NCI-H1092 (cell line): Measurements from ENCODE around the gene ANO3.
"Not testable (repeated sequence)": the region's sequence is repeated elsewhere in the genome, so short reads cannot be mapped to it uniquely, and the experiment has no call there.

Source experiments
- DNase-seq: peaks from one replicate; lab custom pipeline; 2025; lab: John Stamatoyannopoulos, UW

Gene ANO3

GRCh38 chr11:26331911-26332571 is at the start of gene ANO3:
Gene ANO3 (plus strand): TSS chr11:26332130. CDS start chr11:26332276, 146 bp downstream.
- DNase-seq, result peak; percentile 65

GRCh38 chr11:26283852-26284408 is 48.0 kb upstream of the ANO3 start:
- DNase-seq, result no peak

DNA sequence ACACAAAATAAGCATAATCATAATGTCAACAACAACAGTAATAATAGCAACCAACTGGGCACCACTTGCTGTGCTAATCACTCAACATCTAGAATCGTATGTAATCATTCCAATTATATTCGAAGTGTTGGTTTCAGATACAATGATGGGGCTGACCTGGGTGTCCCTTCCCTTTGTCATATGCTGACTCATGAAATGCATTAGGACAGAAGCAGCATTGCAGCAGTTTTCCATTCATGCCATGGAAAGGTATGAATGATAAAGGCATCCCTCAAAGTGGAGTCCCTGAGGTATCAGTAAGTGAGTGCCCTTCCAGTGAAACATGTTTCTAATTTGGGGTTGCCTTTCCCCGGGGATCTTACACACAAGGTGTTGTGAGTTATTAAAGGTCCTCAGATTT is 46.3 kb upstream of the ANO3 start:
- no peak for DNase-seq

- DNase-seq, result no peak
Observed at GRCh38 chr11:26286472-26287066, 45.4 kb upstream of the ANO3 start.

DNA sequence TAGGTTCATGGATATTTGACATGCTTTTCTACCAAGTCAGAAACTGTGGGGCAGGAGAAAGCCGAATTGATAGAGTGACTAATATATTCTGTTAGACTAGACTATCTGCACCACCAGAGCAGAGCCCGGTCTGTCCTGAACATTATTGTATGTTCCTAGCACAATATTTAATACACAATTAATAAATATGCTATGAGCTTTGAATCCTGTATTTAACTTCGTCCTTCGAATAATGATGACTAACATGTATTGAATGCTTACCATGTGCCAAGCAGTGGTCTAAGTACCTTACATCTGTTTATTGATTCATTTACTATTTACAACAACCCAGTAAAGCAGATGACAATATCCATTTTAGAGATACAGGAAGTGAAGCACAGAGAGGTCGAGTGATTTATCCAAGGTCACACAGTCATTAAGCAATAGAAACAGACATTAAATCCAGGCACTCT is 44.8 kb upstream of the ANO3 start:
- no peak for DNase-seq

DNA sequence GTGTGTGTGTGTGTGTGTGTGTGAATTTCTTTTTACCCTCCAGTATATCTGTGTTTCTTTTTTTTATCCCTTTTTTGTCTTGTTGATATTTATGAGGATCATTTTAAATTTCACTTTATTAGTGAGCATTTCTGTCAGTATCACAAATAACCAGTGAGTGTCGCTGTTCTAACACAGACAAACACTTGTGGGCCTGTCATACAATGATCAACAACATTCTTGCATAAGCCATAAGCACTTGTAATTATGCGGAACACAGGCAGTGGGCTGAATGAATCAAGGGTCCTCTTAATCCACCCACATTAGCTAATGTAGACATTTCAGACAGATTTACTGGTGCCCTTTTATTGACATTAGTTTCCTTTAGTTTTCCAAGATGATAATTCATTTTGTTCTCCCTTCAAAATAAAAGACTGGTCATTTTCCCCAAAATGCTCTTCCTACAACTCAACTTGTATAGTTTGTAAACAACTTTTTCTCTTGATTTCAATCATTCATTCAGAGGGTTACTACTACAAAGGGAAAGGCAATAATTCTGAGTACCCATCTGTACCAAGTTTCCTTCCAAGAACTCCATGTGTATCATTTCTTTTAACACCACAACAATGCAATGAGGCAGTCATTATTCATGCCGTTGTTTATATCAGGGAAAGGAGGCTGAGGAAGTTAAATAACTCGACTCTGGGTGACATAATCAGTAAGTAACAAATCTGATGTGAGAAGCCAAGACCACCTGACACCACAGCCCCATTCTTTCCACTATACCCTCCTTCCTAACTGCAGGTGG is 34.5 kb upstream of the ANO3 start:
- DNase-seq, result peak; percentile 4

GRCh38 chr11:26316372-26316771 is 15.6 kb upstream of the ANO3 start:
- not testable (repeated sequence) for DNase-seq

DNA sequence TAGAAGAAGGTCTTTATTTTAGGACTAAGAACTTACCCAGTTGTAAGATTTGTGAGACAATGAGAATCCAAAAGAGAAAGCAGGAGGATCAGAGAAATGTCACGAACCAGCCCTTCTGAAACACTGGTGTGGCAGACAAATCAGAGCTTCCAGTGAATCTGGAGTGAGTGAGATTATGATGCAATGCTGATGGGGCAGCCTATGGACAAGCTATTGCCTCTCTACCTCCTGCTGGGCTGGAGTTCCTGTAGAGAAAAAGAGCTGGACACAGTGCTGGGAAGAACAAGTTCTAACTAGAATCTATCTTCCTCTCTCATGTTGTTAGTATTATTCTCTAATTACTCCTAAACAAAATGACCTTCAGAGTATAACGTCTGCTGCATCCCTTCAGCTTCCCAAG is 12.0 kb upstream of the ANO3 start:
- DNase-seq, result no peak

DNA sequence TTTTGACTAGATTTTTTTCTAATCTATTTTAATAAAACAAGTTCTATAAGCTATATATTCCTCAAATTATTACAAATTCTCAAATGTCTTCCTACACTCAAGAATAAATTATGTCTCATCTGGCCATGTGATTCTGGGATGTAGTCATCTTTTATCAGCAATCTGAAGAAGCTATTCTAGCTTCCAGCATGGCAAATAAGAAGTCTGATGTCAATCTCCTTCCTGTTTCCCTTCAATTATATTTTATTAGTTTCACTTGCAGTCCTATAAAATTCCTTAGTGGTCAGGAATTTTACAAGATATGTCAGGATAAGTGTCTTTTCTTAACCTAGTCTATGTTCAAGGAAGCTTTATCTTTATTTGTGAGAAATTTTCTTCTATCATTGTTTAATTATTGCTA is 10.4 kb upstream of the ANO3 start:
- no peak for DNase-seq

GRCh38 chr11:26322335-26323067 is 9.4 kb upstream of the ANO3 start:
- DNase-seq, result no peak

DNA sequence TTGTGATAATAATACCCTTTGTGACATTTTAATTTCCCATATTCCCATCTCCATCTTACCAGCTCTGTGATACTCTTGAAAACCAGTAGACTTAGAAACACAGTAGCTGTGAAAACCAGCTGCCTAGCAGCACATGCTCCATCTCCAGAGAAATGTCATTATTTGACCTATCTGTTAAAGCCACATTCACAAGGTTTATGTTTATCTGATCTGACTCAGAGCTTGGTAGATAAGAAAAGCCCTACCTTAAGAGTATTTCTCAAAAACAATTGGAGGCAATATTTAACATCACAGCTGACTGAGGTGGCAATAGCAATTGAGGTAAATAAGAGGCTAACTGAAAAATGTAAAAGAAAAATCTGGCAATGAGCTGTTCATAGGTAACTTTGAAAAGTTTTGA is 8.1 kb upstream of the ANO3 start:
- DNase-seq, result no peak

GRCh38 chr11:26324270-26324669 is 7.7 kb upstream of the ANO3 start:
- DNase-seq, result no peak

DNA sequence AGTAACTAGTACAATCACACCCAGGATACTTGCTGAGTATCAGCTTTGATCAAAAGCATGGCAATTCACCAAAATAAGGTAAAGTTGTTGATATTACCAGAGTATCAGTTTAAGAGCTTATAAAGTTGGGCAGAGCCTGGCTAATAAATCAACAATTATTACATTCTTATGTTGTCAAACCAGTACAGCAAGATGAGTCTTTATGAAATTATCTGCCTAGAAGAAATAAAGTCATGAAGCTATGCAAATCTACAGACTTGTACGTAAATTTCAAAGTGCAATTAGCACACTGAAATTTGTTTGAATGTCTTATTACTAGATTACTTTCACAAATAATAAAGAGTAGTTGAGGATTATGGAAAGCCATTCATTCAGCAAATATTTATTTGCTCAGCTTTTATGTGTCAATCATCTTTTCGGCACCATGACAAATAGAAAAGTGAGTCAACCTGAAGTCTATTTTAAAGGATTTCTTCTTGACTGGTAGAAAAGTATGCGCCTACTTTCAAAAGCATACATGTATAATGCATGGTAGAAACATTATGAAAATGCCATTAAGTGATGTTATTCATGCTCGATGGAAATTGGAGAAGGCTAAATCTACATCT is 5.0 kb upstream of the ANO3 start:
- no peak for DNase-seq

DNA sequence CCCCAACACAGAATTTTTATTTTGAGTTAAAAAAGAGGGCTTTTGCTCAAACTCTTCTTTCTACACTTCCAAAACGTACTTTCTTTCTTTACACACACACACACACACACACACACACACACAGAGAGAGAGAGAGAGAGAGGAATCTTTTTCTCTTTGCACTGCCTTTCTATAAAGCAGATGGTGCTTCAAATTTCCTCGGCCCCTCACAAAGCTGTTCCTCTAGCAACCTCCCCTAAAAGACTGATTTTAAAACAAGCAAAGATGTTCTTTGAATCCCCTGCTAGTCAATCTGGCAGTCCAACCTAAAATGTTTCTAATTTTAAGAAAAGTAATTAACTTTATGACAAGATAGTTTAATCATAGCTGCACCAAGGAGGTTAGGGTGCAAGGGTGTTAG is 2.7 kb upstream of the ANO3 start:
- DNase-seq, result no peak

GRCh38 chr11:26330262-26330661 is 1.7 kb upstream of the ANO3 start:
- no peak for DNase-seq

GRCh38 chr11:26332572-26332915 is 614 bp downstream of the ANO3 start:
- DNase-seq, result no peak

DNA sequence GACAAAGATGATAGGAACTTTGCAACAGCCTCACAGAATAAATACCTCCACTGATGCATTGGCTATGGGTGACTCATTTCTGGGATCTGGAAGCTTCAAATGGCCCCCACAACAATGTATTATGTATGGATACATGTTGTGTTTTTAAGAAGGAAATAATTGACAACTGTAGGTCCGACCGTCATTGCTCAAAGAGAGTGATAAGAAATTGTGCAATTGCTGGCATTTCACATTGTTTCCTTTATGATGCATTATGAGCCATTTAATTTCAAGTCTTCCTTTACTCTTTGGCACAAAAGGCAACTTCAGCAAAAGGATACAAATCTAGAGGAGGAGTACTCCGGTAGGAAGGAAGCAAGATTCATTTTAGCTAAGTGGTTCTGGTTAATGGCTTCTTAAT is 2.0 kb downstream of the ANO3 start:
- no peak for DNase-seq

DNA sequence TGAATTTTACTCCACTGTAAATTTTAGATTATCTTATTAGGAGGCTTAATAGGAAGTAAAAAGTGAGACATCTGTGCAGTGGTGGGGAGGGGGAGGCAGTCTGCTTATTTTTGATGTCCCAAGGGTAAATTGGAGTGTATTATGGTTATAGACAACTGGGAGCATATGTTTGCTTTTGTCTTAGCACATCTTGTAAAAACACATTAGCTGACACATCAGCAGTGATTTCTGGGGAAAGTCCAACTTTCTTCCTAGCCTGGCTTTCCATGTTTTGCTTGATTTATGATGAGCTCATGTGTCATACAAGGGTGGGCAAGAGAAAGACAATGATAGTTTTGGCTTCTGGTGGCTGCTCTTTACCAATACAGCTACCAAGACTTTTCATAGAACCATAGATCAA is 4.0 kb downstream of the ANO3 start:
- DNase-seq, result no peak

DNA sequence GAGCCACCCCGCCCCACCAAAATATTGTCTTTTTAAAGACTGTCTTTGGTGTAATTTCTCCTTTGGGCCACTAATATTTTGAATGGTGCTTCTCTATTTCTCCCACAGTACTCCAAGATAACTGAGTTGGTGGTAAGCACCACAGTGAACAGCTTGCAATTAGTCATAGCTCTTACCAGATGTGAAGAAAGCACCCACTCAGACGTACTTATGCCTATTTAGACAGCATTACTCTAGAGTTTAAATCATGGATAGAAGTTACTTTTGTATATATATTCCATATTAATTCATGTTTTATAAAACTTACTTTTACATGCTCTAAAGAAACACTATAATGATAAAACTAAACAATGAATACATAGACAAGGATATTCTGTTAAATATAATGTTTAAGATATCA is 12.7 kb downstream of the ANO3 start:
- DNase-seq, result no peak

GRCh38 chr11:26348776-26349175 is 16.8 kb downstream of the ANO3 start:
- no peak for DNase-seq

DNA sequence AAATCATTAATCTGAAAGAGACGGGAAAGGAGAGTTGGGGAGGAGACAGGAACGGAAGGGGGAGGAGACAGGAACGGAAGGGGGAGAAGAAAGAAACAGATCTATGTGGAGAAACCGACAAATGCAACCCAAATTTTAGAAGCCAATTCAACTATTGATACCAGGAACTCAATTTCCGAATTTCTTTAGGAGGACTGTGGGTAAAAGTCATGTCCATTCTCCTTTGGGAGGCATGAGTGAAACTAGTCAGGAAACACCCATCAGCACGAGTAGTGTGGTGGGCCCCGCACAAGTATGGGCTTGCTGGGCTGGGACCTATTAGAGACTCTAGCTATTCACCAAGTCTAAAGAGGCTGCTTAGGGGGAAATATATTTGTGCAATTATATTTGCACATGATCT is 18.1 kb downstream of the ANO3 start:
- no peak for DNase-seq

GRCh38 chr11:26353010-26353409 is 21.1 kb downstream of the ANO3 start:
- no peak for DNase-seq
